Activated T-helper 9 cell treated with anti-CD3 and anti-CD28 coated beads, Interleukin-2, amount 50 U/mL, for 16 hours (primary cell): ENCODE results near the gene CYLD.

Experiments used
- DNase-seq: peaks from one replicate; pipeline ENCODE4 v3.0.0-alpha.2; 2020; ENCODE audit warnings: low read depth

The CYLD gene

GRCh38 chr16:50741781-50742575 lies at the start of gene CYLD:
TSS of gene CYLD (plus strand) at chr16:50742086. CDS start at chr16:50749699, 7,613 bp downstream.
- peak; percentile 99 for DNase-seq

- no peak for DNase-seq
These were observed 49.3 kb upstream of the CYLD start for GRCh38 chr16:50692644-50692998.

- DNase-seq: no peak
These were observed 48.7 kb upstream of the CYLD start, which contains the start of gene NOD2 for GRCh38 chr16:50692999-50693781. TSS of gene NOD2 (plus strand) at chr16:50693606. CDS start at chr16:50699496, 5,890 bp downstream.

GRCh38 chr16:50694206-50694605 lies 47.7 kb upstream of the CYLD start:
- DNase-seq: no peak

- DNase-seq: no peak
These were observed 46.6 kb upstream of the CYLD start for GRCh38 chr16:50695017-50696000.

GRCh38 chr16:50696126-50696525 lies 45.8 kb upstream of the CYLD start:
- no peak for DNase-seq

GRCh38 chr16:50696575-50697420 lies 45.1 kb upstream of the CYLD start:
- peak; percentile 48 for DNase-seq

- no peak for DNase-seq
These were observed 44.5 kb upstream of the CYLD start for GRCh38 chr16:50697421-50697715.

- DNase-seq: peak; percentile 62
These were observed 43.8 kb upstream of the CYLD start for GRCh38 chr16:50697881-50698767.

GRCh38 chr16:50699326-50700159 lies 42.3 kb upstream of the CYLD start:
- peak; percentile 56 for DNase-seq

- DNase-seq: no peak
These were observed 39.2 kb upstream of the CYLD start for GRCh38 chr16:50702725-50703124.

- DNase-seq: no peak
These were observed 37.6 kb upstream of the CYLD start for GRCh38 chr16:50704245-50704644.

- no peak for DNase-seq
These were observed 36.3 kb upstream of the CYLD start for GRCh38 chr16:50705436-50706110.

- no peak for DNase-seq
These were observed 35.6 kb upstream of the CYLD start for GRCh38 chr16:50706250-50706649.

- DNase-seq: no peak
These were observed 33.4 kb upstream of the CYLD start for GRCh38 chr16:50708373-50709060.

- no peak for DNase-seq
These were observed 32.7 kb upstream of the CYLD start for GRCh38 chr16:50709061-50709684.

GRCh38 chr16:50709980-50710379 lies 31.9 kb upstream of the CYLD start:
- no peak for DNase-seq

GRCh38 chr16:50711040-50711439 lies 30.8 kb upstream of the CYLD start:
- no peak for DNase-seq
